Prostate gland (tissue), 2 donors: ENCODE measurements around the gene CACNA1D. TPM values are rescaled to one million over a fixed set of nuclear protein-coding genes. Genes with fewer than 3 reads are reported as not detected.

ENCODE experiments used
- DNase-seq: peaks from one replicate; pipeline ENCODE4 v3.0.0-alpha.2; 2019; ENCODE audit warnings: low spot score
- H3K27ac ChIP-seq, 2 donors: fragments of 200-600 bp; sonication (generic); 2 replicates each; pipeline ENCODE4 v1.5.1; 2017 to 2019
- H3K27me3 ChIP-seq: fragments of 200-600 bp; sonication (generic); replicated peaks from 2 replicates; pipeline ENCODE4 v1.5.1; 2019; ENCODE audit not compliant: insufficient read depth
- H3K36me3 ChIP-seq, 2 donors: fragments of 200-600 bp; sonication (generic); 1 replicate in 1 of 2; 2 replicates in 1 of 2; pipeline versions ENCODE4 v1.5.1 to v1.8.1; 2017 to 2019
- H3K4me1 ChIP-seq: fragments of 200-600 bp; sonication (generic); replicated peaks from 2 replicates; pipeline ENCODE4 v1.5.1; 2019
- H3K4me3 ChIP-seq, 2 donors: fragments of 200-600 bp; sonication (generic); 2 replicates each; pipeline ENCODE4 v1.5.1; 2017 to 2019
- H3K9me3 ChIP-seq: fragments of 200-600 bp; sonication (generic); 2 replicates; pipeline ENCODE4 v1.5.1; 2017
- CTCF ChIP-seq, 4 experiments: fragments of 200-600 bp in 2 of 4; fragments of 450-650 bp in 2 of 4; sonication (generic) in 2 of 4; IDR thresholded peaks; 1 replicate in 3 of 4; 2 replicates in 1 of 4; pipeline ENCODE4 v1.5.1; 2016 to 2019; ENCODE audit warnings: antibody characterized with exemption in 4 of 4, mild to moderate bottlenecking in 2 of 4, moderate library complexity in 2 of 4
- POLR2A ChIP-seq: fragments of 450-650 bp; IDR thresholded peaks from one replicate; pipeline ENCODE4 v1.6.1; 2016; ENCODE audit warnings: antibody characterized with exemption, mild to moderate bottlenecking
- POLR2AphosphoS5 ChIP-seq: sonication (generic); formaldehyde crosslinking; IDR thresholded peaks from one replicate; pipeline ENCODE4 v1.6.1; 2017; ENCODE audit warnings: antibody characterized with exemption
- WGBS: methylation state at CpG from one replicate; pipeline ENCODE4 v1.1.5; 2018; 5-methylcytosine and 5-hydroxymethylcytosine counted together
- intact Hi-C: fragments of 100-400 bp; cut with DNase I; formaldehyde crosslinking; loops from one replicate; pipeline ENCODE4 v1.14.2; 2022
- total RNA-seq, 2 donors: library from RNA; depleted of rRNA; stranded (reverse); fragments of >200 nt; gene quantifications; one replicate each; pipeline ENCODE4 v1.1.0, GENCODE V29; 2016

CACNA1D gene
- total RNA-seq, 2 donors from 2014 or later: 15.5 to 45.1 TPM

GRCh38 chr3:53592862-53593261 is 98.5 kb downstream of the CACNA1D start:
- peak overlapping the region in 1 of 2 donors; percentile 80 for H3K27ac ChIP-seq
- no peak overlapping the region for H3K4me3 ChIP-seq
- intact Hi-C loops: no loop called here
- DNase-seq: no peak
- no peak for TF ChIP-seq POLR2AphosphoS5
- TF ChIP-seq POLR2A: no peak
- no peak for TF ChIP-seq CTCF (IDR thresholded peaks at IDR 0.05)
- 83% methylated on average over 7 of the region's 7 CpGs for WGBS
- no peaks in the 10 kb centered on the region for H3K4me1 ChIP-seq
- H3K9me3 ChIP-seq: no peaks in the 10 kb centered on the region
- H3K27me3 ChIP-seq: no peaks in the 10 kb centered on the region
- H3K36me3 ChIP-seq: no peaks in the 10 kb centered on the region

GRCh38 chr3:53593611-53594010 is 99.2 kb downstream of the CACNA1D start:
- TF ChIP-seq POLR2AphosphoS5 (no peak), POLR2A (no peak), CTCF (IDR thresholded peaks at IDR 0.05) (no peak)
- intact Hi-C loops: no loop called here
- no peak for DNase-seq
- H3K9me3 ChIP-seq: no peaks in the 10 kb centered on the region
- H3K4me1 ChIP-seq: no peaks in the 10 kb centered on the region
- no peak overlapping the region for H3K27ac ChIP-seq
- WGBS: 54% methylated on average over 4 of the region's 4 CpGs
- H3K4me3 ChIP-seq: no peak overlapping the region
- no peaks in the 10 kb centered on the region for H3K27me3 ChIP-seq
- H3K36me3 ChIP-seq: no peaks in the 10 kb centered on the region

GRCh38 chr3:53594276-53594675 is 99.9 kb downstream of the CACNA1D start:
- Histone ChIP-seq H3K4me1 (no peaks in the 10 kb centered on the region), H3K4me3 (no peak overlapping the region), H3K27me3 (no peaks in the 10 kb centered on the region), H3K9me3 (no peaks in the 10 kb centered on the region), H3K36me3 (no peaks in the 10 kb centered on the region), H3K27ac (no peak overlapping the region)
- intact Hi-C loops: no loop called here
- TF ChIP-seq POLR2A: no peak
- no peak for TF ChIP-seq CTCF (IDR thresholded peaks at IDR 0.05)
- TF ChIP-seq POLR2AphosphoS5: no peak
- DNase-seq: no peak
- WGBS: 93% methylated on average over 3 of the region's 3 CpGs

GRCh38 chr3:53595660-53596059 is 101.2 kb downstream of the CACNA1D start:
- Histone ChIP-seq H3K27ac (no peak overlapping the region), H3K36me3 (no peaks in the 10 kb centered on the region), H3K4me1 (no peaks in the 10 kb centered on the region), H3K9me3 (no peaks in the 10 kb centered on the region), H3K27me3 (no peaks in the 10 kb centered on the region), H3K4me3 (no peak overlapping the region)
- intact Hi-C loops: no loop called here
- no peak for DNase-seq
- TF ChIP-seq POLR2AphosphoS5 (no peak), POLR2A (no peak), CTCF (IDR thresholded peaks at IDR 0.05) (no peak)
- WGBS: 96% methylated on average over 3 of the region's 3 CpGs

GRCh38 chr3:53597136-53597915 is 102.9 kb downstream of the CACNA1D start:
- H3K27me3 ChIP-seq: no peaks in the 10 kb centered on the region
- H3K36me3 ChIP-seq: no peaks in the 10 kb centered on the region
- H3K27ac ChIP-seq: no peak overlapping the region
- DNase-seq: no peak
- TF ChIP-seq POLR2A: no peak
- intact Hi-C loops: no loop called here
- H3K4me1 ChIP-seq: no peaks in the 10 kb centered on the region
- no peaks in the 10 kb centered on the region for H3K9me3 ChIP-seq
- 65% methylated on average over 4 of the region's 4 CpGs for WGBS
- H3K4me3 ChIP-seq: no peak overlapping the region
